NCI-H1092 treated with DMSO at 0.1 percent for 48 hours (cell line): ENCODE data around the gene DHH.
A peak's percentile ranks its signal among the peaks of the same experiment; 100 is the strongest.

ENCODE experiments used
- DNase-seq: peaks from one replicate; lab custom pipeline; 2025; lab: John Stamatoyannopoulos, UW

The DHH gene

DNA sequence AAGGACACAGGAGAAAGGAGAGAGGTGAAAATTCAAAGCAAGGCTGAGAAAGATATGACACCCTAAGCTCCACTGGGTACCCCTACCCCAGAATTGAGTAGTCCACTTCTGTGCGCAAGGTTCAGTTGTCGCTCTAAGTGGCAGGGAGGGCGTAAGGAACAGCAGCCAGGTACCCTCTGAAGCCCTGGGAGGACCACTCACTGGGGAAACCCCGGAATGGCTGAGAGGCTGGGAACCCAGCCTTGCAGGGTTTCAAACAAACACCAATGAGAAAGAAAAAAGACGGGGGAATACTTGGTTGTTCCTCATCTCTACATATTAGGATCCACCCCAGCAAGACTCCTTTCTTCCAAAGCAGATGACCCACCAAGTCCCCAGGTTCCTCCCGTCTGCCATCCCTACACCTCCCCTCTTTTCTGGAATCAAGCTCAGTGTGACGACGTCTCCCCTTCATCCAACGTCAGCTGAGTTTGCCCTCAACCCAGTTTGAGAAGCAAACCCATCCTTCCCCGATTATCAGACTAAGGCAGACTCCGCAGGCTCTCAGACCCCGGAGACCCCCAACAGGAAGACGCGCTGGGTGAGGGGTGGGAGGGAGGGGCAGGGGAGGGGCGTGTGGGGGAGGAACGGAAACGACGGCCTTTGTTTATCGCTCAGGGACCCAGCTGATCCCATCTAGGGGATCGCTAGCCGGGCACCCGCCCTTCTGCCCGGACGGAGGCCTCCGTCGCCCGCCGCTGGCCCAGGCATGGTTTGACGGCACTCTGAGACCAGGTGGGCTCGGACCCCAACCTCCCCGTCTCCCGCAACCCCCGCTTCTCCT, 15.3 kb upstream of the DHH start:
- no peak for DNase-seq

DNA sequence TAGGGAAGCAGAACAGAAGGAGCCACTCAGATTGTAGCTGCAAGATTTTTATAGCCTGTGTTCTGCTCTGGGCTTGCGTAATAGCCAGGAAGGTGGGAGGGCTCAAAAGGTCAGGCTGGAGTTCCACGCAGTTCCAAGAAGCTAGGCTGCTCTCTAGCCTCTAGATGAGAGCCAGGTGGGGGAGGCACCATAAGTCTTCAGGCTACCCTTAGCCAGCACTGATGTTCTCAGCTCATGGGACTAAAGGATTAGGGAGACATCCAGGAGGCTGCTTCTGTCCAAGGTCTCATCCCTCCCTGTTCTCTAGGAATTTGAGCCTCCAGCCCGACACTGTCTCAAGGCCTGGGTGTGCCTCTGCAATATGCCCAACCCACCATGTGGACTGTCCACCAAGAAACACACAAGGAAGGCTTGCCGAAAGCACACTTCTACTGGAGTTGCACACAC, 14.4 kb upstream of the DHH start:
- no peak for DNase-seq

DNA sequence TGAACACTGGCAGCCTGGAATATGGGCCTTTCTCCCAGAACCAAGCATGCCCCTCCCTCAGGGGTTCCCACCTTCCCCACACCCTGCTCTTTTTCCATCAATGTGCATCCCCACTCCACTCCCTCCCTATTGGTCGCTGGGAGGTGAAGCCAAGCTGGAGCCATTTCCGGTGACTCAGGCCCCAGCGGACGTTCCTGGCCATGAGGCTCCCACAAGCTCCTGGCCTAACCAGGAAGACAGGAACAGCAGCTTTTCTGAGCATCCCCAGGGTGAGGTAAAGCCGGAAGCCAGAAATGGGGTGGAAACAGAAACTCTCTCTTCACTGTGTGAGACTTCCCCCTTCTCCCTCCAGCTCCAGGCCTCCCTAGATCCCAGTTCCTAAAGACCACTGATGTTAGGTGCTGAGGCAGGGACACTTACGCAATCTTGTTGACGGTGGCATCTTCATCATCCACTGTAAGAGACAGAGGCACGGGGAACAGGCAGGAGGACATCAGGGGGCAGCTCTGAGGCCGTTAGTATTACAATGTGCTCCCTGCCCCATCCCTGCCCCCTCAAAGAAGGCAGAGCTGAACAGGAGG, 11.0 kb upstream of the DHH start:
- DNase-seq: no peak

DNA sequence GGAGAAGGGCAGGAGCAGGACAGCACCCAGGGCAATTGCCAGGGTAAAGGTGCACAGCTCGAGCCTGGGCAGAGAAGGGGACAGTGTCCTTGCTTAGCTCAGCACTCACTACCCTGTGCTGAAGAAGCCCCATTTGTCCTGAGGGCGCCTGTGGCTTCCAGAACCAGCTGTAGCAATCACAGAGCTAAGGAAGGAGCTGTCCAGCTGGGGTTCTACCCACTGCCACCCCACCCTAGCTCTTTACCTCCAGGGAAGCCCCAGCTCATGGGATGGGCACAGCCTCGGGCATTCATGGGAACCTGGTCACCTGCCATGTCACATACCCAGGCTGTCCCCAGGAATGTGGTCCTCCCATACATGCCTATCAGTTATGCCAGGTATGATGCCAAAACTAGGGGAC, 10.2 kb upstream of the DHH start:
- DNase-seq: no peak

DNA sequence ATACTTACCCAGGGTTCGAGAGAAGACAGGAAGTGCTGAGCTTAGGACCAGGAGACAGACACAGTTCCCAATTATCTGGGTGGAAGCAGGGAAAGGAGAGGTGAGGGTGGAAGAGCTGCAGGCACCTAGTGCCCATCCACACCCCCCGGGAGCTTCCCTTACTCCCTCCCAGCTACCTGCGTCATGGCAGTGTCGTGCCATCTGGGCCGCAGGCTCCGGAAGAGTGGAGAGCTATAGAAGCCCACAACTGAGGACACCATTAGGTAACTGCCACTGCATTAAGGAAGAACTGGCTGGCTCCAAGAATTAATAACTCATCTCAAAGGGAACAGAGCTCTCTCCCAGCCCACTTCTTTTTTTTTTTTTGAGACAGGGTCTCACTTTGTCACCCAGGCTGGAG, 5.8 kb upstream of the DHH start:
- no peak for DNase-seq

DNA sequence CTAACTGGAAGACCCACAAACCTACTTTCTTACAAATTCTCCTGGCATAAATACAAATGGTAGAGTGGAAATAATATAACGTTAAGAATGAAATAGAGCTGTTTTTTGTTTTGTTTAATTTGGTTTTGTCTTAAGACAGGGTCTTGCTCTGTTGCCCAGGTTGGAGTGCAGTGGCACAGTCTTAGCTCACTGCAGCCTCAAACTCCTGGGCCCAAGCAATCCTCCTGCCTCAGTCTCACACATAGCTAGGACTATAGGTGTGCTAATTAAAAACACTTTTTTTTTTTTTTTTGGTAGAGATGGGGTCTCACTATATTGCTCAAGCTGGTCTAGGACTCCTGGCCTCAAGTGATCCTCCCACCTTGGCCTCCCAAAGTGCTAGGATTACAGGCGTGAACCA, 4.1 kb upstream of the DHH start:
- no peak for DNase-seq

DNA sequence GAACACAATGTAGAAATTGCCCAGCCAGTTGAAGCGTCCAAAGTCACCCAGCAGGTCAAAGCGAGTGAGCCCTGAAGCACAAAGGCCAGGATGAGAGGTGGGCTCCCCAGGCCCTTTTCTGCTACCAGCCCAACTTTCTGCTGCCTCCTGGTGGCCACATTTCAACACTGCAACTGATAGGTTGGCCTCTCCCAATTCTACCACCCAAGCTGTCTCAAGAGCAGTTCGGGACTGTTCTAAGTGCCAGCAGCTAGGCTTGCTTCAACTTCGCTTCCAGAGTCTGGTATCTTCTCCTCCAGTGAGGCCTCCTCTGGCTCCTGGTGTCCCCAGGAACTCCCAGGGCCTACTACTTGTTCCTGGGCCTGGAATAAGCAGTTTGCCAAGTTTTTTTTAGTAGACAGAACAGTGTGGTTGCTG, 3.4 kb upstream of the DHH start:
- DNase-seq: no peak

DNA sequence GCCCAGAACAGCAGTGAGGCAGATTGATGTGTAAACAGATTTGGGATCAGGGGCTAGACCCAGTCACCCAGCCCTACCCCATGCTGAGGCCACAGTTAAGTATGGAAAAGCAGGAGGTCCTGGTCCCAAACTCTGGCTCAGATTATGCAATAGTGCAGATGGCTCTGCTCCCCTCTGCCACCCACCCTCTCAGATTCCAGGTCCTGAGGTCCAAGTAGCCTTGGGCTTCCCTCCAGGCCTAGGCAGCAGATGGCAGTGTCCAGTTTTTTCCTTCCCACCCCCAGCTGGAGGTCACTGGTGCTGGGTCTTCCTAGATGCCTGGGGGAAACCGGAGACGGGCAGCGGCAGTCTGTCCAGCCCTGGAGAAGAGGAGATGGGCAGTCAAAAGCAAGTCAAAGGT, 2.8 kb upstream of the DHH start:
- DNase-seq: no peak

DNA sequence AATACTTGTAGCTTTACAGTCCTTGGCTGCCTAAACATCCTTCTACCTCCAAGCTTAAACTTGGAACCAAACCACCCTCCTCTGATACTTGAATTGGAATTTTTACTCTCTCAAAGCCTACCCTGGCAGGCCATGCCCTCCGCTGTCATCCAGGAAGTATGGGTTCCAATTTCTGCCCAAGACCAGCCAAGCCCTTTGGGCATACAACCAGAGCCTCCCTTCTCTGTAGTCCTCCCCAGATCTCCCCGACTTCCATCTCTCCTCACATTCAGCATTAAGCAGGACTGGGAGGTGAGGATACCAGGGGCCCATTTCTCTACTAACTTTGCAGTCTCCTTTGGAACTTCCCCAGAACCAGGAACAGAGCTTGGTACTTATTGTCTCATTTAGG, 369 bp upstream of the DHH start:
- no peak for DNase-seq

DNA sequence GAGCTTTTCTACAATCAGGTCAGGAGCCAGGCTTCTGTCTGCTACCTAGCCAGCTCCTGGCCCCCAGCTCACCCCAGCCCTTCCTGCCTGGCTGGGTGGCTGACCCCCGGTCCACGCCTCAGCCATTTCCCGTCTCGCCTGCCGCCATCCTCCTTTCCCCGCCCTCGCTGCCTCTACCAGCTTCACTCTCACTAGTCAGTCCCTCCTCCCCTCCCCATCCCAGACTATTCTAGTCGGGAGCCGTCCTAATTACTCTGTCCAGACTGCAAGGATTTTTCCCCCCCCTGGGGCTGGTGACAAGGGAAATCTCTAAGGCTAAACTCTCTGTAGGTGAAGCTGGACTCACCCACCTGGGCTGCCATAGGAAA, 825 bp downstream of the DHH start:
- no peak for DNase-seq

DNA sequence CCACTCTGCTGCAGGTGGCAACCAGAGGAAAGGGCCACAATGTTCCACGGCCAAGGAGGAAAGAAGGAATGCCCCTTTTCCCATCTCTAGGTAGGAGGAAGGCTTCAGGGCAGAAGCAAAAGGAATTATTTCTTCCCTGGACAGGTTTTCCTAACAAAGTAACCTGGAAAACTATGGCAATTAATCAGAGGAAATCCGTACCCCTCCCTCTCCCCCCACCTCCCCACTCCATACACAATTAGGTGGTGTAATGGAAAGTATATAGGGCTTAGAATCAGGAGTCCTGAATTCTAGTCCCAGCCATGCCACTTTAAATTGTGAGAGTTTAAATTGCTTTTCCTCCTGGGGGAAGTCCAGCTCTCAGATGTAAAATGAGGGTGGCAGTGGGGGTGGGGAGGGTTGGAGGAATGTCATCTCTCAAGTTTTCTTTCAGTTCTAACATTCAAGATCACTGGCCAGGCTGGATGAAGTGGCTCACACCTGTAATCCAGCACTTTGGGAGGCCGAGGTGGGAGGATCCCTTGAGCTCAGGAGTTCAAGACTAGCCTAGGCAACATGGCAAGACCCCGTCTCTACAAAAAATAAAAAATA, 1.7 kb downstream of the DHH start:
- no peak for DNase-seq

DNA sequence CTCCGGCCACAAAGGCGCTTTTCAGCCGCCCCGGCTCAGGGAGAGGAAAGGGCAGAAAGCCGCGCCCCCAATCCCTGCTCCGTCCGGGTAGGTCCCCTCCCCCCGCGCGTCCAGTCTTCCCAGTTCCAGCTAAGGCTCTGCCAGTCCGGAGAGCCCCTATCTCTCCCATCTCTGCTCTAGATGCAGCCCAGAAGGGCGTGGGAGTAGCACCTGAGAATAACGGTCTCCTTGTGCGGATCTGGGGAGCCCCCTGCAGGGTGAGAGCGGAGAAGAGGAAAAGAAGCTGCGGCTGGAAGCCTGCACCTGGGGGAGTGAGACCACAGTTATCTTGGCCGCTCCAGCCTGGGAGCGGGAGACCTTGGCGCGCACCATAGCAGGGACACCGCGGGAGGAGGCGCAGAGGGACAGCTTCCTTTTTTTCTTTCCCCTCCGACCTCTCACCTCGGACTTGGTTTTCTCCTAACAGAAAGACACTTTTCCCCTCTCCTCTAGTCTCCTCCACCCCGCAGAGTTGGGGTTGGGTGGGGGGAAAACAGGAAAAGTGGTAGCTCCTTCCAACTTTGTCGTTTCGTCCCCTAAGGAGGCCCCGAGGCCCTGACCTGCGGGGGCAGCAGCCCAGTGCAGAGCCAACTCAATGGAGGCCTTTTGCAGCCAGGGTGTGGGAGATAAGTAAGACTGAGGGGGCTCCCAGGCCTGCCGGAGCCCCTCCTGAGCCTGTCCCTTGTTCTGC, 2.4 kb downstream of the DHH start:
- DNase-seq: no peak

DNA sequence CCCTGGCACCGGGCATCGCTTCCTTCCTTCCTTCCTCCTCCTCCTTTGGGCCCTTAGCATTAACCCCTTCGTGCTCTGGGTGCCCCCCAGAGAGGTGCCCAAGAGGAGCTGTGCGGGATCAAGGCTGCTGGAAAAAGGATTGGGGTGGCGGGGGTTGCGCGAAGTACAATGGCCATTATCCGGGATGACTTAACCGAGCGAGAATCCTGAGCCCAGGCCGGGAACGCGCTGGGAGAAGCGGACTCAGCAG, 2.8 kb downstream of the DHH start:
- no peak for DNase-seq

DNA sequence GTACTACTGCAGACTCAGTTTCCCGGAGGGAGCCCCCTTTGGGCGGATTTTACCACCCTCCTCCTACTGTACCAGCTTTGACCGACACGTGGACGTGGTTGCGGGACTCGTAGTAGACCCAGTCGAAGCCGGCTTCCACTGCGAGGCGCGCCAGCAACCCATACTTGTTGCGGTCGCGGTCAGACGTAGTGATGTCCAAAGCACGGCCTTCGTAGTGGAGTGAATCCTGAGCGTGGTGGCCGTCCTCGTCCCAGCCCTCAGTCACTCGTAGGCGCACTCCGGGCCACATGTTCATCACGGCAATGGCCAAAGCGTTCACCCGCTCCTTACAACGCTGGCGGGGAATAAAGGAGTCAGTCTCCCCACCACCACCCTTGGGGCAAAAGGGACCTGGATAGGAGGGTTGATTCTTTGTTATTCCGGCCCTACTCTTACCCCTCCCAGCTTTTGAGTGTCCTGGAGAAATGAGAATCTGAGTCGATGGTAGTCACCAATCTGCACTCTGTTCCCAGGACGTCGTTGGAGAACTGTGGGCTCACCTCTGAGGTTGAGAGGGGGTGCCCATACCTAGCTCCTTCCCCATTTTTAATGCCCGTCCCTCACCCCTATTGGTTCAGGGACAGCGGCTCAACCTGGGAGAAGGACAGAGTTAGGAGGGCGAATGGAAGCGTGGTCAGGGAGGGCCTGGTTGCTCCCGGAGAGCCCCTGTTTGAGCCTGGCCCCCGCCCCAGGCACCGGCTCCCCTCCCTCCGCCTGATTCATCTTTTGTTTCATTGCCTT, 3.4 kb downstream of the DHH start:
- no peak for DNase-seq

DNA sequence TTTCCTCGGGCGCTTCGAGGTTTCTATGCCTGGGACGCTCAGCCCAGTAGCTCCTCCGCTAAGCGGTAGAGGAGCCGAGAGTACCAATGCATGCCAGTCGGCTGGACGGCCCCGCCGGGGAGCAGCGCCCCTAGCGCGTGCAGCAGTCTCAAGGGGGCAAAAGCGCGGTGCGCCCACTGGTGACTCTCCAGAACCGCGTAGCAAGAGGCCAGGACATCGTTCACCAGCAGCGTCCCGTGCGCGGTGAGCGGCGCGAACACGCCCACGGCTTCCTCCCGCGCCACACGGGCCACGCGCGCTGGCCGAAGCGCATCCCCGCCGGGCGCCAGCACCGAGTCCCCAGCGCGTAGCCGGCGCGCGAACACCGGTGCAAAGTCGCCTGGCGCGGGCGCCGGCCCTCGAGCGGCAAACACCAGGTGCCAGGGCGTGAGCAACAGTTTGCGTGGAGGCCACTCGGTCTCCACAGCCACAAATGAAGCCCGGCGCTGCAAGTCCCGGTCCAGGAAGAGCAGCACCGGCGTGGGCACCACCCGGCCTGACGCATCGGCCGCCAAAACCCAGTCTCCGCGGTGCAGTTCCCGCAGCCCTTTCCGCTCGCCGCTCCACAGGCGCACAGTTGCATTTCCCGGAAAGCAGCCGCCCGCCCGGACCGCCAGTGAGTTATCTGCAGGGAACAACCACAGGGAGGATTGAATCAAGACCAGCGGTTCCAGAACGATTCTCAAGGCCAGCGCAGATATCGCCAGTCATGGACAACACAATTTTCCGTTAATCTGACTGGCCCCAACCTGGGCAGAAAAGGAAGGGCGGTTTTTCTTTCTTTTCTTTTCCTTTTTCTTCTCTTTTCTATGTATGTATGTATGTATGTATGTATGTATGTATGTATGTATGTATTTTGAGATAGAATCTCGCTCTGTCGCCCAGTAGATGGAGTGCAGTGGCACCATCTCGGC, 4.5 kb downstream of the DHH start:
- DNase-seq: no peak

DNA sequence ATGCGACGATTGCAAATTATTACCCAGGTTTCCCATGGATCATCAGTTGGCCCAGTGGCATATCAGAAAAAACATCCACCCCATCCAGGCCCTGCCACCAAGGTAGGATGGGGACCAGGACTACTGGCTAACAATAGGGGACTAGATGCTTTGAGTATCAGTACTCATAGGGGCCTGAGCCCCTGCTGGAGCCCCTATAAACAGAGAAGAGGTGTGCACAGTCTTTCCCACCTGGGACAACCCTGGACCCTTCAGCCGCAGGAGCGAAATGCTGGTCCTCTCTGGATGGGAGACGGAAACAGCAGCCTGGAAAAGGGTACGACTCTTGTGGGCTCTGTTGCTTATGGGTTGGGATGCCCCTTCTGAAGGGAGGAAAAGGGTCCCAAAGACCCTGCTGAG, 5.7 kb downstream of the DHH start:
- no peak for DNase-seq

DNA sequence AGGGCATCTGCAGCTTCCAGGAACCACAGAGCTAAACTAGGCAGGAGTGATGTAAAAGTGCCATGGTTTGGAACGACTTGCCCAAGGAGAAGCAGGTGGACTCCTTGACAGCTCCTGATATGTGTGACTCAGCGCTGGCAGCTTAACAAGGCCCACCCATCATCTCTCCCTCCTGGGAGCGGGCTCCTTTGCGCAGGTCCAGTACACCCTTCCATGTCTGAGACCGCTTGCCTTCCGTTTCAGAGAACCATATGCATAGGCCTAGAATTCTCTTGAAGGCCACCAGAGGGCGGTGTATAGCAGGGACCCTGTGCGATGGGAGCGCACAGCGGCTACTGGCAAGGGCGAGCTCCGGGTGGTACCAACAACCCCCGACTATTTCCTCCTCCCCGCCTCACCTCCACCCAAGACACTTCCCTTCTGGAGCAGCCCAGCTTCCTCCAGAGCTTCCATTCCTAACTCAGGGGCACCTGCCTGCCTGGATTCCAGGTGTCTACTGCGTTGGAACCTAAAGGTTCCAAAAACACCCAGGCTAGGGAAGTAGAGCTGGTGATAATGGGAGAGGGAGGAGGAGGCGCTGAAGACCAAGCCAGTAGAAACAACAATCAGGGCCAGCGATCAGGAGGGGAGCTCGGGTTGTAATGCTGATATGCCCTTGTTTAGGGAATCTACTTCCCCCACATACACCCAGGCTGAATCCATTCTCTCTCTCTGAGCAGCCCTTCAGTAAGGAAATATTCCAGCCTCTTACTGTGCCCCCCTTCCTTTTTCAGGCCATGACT, 6.3 kb downstream of the DHH start:
- peak; percentile 85 for DNase-seq

DNA sequence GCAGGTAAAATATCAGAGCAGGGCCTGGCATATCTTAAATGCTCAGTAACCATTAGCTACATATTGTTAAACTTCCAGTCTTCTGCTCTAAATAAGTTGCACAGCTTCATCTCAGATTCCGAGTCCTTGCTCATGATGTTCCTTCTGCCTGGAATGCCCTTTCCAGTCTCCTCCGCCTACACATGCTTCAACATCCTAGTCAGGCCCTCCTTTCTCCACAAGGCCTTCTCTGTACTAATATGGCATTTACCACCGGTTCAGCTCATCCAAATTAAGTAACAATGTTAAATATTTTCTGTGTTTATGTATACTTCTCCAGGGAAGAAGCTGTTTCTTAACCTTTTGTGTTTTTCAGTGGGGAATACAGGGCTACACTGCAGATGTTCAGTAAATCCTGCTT, 8.5 kb downstream of the DHH start:
- DNase-seq: no peak

DNA sequence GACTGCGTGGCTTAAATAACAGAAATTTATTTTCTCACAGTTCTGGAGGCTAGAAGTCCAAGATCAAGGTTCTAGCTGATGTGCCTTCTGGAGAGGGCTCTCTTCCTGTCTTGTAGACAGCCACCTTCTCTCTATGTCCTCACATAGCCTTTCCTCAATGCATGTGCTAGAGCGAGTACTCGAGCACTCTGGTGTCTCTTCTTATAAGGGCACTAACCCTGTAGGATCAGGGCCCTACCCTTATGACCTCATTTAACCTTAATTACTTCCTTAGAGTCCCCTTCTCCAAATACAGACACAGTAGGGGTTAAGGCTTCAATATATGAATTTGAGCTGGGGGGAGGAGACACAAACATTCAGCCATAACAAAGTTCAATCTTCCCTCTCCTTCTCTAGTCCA, 10.2 kb downstream of the DHH start:
- DNase-seq: no peak

DNA sequence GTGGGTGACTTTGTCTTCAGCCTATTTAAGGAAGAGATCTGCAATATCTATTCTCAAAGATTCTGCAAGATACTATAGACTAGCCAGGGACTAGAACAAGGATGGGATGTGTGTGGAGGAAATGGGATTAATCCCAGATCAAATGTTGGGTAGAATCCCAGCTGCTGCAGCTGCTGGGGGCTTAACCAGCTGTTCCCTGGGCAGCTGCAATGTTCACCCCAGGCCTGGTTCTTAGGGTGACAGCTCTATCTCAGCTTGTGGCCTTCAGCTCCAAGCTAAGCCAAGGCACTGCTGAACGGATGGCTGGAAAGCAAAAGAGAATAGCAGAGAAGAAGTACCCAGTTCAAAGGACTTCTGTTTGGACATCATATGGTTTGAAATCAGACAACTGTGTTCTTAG, 14.8 kb downstream of the DHH start:
- no peak for DNase-seq

DNA sequence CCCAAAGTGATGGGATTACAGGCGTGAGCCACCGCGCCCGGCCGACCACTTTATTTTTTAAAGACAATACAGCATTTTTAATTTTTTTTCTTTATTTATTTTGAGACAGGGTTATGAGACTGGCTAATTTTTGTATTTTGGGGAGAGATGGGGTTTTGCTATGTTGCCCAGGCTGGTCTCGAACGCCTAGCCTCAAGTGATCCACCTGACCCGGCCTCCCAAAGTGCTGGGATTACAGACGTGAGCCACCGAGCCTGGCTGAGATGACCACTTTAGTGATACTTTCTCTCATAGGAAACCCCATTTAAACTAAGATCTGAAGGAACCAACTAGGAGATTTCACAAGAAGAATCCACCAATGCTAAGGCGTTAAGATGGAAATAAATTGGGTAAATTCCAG, 23.6 kb downstream of the DHH start:
- DNase-seq: no peak
